OCI-LY1 (cell line): Measurements from ENCODE around the gene WDPCP.

Source experiments
- EZH2 ChIP-seq: fragments of 200-600 bp; sonication (generic), shearing (Covaris generic); IDR thresholded peaks from 2 replicates; pipeline ENCODE4 v1.8.0; 2017; ENCODE audit warnings: borderline replicate concordance, mixed run types, mild to moderate bottlenecking, antibody characterized with exemption, low read length, moderate library complexity, mixed read lengths
- TF ChIP-seq, protein P1 (sequence below): fragments of 200-600 bp; sonication (generic), shearing (Covaris generic); IDR thresholded peaks from 2 replicates; pipeline ENCODE4 v1.5.1; 2017; ENCODE audit warnings: mild to moderate bottlenecking, antibody characterized with exemption, low read length, moderate library complexity, mixed read lengths

DNA sequence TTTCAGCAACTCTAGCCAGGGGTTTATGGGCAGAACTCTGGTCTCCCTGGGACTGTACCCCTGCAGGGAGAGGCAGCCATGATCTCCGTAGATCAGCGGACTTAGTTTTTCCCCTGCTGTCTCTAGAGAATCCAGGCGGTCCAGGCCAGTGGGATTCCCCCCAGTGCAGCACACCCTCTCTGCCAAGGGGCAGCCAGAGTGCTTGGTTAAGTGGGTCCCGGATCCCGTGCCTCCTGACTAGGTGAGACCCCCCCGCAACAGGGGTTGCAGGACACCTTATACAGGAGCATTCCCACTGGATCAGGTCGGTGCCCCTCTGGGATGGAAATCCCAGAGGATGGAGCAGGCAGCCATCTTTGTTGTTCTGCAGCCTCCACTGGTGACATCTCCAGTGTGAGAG lies 33.0 kb downstream of the WDPCP start:
- TF ChIP-seq, protein P1, sequence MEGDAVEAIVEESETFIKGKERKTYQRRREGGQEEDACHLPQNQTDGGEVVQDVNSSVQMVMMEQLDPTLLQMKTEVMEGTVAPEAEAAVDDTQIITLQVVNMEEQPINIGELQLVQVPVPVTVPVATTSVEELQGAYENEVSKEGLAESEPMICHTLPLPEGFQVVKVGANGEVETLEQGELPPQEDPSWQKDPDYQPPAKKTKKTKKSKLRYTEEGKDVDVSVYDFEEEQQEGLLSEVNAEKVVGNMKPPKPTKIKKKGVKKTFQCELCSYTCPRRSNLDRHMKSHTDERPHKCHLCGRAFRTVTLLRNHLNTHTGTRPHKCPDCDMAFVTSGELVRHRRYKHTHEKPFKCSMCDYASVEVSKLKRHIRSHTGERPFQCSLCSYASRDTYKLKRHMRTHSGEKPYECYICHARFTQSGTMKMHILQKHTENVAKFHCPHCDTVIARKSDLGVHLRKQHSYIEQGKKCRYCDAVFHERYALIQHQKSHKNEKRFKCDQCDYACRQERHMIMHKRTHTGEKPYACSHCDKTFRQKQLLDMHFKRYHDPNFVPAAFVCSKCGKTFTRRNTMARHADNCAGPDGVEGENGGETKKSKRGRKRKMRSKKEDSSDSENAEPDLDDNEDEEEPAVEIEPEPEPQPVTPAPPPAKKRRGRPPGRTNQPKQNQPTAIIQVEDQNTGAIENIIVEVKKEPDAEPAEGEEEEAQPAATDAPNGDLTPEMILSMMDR = no peak
- no peak for TF ChIP-seq EZH2
